ENCODE measurements around the gene GNE. TPM values are rescaled to one million over a fixed set of nuclear protein-coding genes. Genes with fewer than 3 reads are reported as not detected.
"Not testable (repeated sequence)": the region's sequence is repeated elsewhere in the genome, so short reads cannot be mapped to it uniquely, and the experiment has no call there.

GNE gene
- total RNA-seq, 2 donors from 2014 or later: 20.2 to 21.2 TPM

GRCh38 chr9:36245906-36246305, 12.3 kb downstream of the GNE start:
- Histone ChIP-seq H3K4me3 (no peak overlapping the region), H3K27ac (no peak overlapping the region), H3K9me3 (no peaks in the 10 kb centered on the region), H3K4me1 (peaks cover 0 to 7% of the 10 kb centered on the region in 2 donors), H3K36me3 (peaks cover 42% of the 10 kb centered on the region), H3K27me3 (no peaks in the 10 kb centered on the region)
- no peak for DNase-seq (ENCODE audit: low spot score)
- TF ChIP-seq, protein P1, sequence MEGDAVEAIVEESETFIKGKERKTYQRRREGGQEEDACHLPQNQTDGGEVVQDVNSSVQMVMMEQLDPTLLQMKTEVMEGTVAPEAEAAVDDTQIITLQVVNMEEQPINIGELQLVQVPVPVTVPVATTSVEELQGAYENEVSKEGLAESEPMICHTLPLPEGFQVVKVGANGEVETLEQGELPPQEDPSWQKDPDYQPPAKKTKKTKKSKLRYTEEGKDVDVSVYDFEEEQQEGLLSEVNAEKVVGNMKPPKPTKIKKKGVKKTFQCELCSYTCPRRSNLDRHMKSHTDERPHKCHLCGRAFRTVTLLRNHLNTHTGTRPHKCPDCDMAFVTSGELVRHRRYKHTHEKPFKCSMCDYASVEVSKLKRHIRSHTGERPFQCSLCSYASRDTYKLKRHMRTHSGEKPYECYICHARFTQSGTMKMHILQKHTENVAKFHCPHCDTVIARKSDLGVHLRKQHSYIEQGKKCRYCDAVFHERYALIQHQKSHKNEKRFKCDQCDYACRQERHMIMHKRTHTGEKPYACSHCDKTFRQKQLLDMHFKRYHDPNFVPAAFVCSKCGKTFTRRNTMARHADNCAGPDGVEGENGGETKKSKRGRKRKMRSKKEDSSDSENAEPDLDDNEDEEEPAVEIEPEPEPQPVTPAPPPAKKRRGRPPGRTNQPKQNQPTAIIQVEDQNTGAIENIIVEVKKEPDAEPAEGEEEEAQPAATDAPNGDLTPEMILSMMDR (IDR thresholded peaks at IDR 0.05): no peak

DNA sequence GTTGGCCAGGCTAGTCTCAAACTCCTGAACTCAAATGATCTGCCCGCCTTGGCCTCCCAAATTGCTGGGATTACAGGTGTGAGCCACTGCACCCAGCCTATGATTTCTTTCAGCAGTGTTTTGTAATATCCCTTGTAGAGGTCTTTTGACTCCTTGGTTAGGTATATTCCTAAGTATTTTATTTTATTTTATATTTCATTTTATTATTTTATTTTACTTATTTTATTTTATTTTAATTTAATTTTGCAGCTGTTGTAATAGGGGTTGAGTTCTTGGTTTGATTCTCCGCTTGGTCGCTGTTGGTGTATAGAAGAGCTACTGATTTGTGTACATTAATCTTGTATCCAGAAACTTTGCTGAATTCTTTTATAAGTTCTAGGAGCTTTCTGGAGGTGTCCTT, 18.6 kb downstream of the GNE start:
- H3K4me1 ChIP-seq; DNase-seq (ENCODE audit: low spot score); H3K9me3 ChIP-seq; H3K27ac ChIP-seq; H3K27me3 ChIP-seq; H3K4me3 ChIP-seq: not testable (repeated sequence)
- H3K36me3 ChIP-seq: peaks cover 18% of the 10 kb centered on the region

DNA sequence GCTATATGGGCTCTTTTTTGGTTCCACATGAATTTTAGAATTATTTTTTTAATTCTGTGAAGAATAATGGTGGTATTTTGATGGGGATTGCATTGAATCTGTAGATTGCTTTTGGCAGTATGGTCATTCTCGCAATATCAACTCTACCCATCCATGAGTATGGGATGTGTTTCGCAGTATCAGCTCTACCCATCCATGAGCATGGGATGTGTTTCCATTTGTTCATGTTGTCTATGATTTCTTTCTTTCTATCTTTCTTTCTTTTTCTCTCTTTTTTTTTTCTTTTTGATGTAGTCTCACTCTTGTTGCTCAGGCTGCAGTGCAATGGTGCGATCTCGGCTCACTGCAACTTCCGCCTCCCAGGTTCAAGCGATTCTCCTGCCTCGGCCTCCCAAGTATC, 19.0 kb downstream of the GNE start:
- not testable (repeated sequence) for H3K4me1 ChIP-seq; H3K27me3 ChIP-seq; H3K9me3 ChIP-seq; DNase-seq (ENCODE audit: low spot score); H3K4me3 ChIP-seq; H3K27ac ChIP-seq
- peaks cover 18% of the 10 kb centered on the region for H3K36me3 ChIP-seq

GRCh38 chr9:36237230-36237629, 21.0 kb downstream of the GNE start:
- TF ChIP-seq, protein P1 (IDR thresholded peaks at IDR 0.05): no peak
- Histone ChIP-seq H3K4me1 (no peaks in the 10 kb centered on the region), H3K27ac (no peak overlapping the region), H3K36me3 (peaks cover 26% of the 10 kb centered on the region), H3K9me3 (no peaks in the 10 kb centered on the region), H3K27me3 (no peaks in the 10 kb centered on the region), H3K4me3 (no peak overlapping the region)
- no peak for DNase-seq (ENCODE audit: low spot score)

GRCh38 chr9:36222449-36222848, 35.8 kb downstream of the GNE start:
- Histone ChIP-seq H3K27ac (no peak overlapping the region), H3K4me1 (peaks cover 0 to under 1% of the 10 kb centered on the region in 2 donors), H3K4me3 (no peak overlapping the region), H3K36me3 (peaks cover 91% of the 10 kb centered on the region), H3K27me3 (no peaks in the 10 kb centered on the region), H3K9me3 (peaks cover 0 to 6% of the 10 kb centered on the region in 2 donors)
- TF ChIP-seq, protein P1 (IDR thresholded peaks at IDR 0.05): no peak
- no peak for DNase-seq (ENCODE audit: low spot score)

- H3K4me1 ChIP-seq: peaks cover 0 to 5% of the 10 kb centered on the region in 2 donors
- peaks cover 0 to 6% of the 10 kb centered on the region in 2 donors for H3K9me3 ChIP-seq
- H3K27me3 ChIP-seq: no peaks in the 10 kb centered on the region
- no peak overlapping the region for H3K27ac ChIP-seq
- no peak overlapping the region for H3K4me3 ChIP-seq
- TF ChIP-seq, protein P1 (IDR thresholded peaks at IDR 0.05): no peak
- peaks cover 91% of the 10 kb centered on the region for H3K36me3 ChIP-seq
- DNase-seq (ENCODE audit: low spot score): no peak
Measured at GRCh38 chr9:36221667-36222066, 36.6 kb downstream of the GNE start.

GRCh38 chr9:36218411-36218901, 39.8 kb downstream of the GNE start:
- TF ChIP-seq, protein P1 (IDR thresholded peaks at IDR 0.05): no peak
- no peak for DNase-seq (ENCODE audit: low spot score)
- H3K27me3 ChIP-seq: no peaks in the 10 kb centered on the region
- peaks cover 0 to 6% of the 10 kb centered on the region in 2 donors for H3K9me3 ChIP-seq
- peaks cover 0 to 33% of the 10 kb centered on the region in 2 donors for H3K4me1 ChIP-seq
- H3K27ac ChIP-seq: no peak overlapping the region
- peaks cover 64% of the 10 kb centered on the region for H3K36me3 ChIP-seq
- H3K4me3 ChIP-seq: no peak overlapping the region

Data from right atrium auricular region (tissue), 2 donors.